Measurements from ENCODE around the gene DAB2IP.
"Not testable (repeated sequence)": the region's sequence is repeated elsewhere in the genome, so short reads cannot be mapped to it uniquely, and the experiment has no call there.

Gene DAB2IP

GRCh38 chr9:121731090-121731489 is 79.7 kb downstream of the DAB2IP start:
- intact Hi-C loops (cut with DNase I) = no loop called here
- no peak for DNase-seq

GRCh38 chr9:121731919-121732318 is 80.5 kb downstream of the DAB2IP start:
- intact Hi-C loops (cut with DNase I) = no loop called here
- no peak for DNase-seq

GRCh38 chr9:121732389-121732788 is 81.0 kb downstream of the DAB2IP start:
- intact Hi-C loops (cut with DNase I) = no loop called here
- DNase-seq = no peak

DNA sequence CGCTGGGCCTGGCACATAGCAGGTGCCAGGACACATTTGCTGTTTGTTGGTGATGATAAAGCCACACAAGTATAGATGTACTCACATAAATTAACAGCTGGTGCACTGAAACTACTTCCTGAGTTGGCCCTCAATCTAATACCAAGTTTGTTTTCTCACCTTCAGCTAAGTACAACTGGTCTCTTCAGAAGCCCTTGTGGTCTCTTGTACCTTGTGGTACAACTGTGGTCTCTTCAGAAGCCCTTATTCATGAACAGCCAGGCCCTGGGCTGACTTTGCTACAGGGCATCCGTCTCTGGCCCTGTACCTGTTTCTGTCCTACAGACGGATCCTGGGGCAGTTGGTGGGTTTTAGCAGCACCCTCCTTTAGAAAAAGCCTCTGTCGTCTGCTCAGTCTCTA is 81.5 kb downstream of the DAB2IP start:
- intact Hi-C loops (cut with DNase I) = no loop called here
- no peak for DNase-seq

GRCh38 chr9:121734465-121734864 is 83.0 kb downstream of the DAB2IP start:
- intact Hi-C loops (cut with DNase I) = no loop called here
- DNase-seq = no peak

DNA sequence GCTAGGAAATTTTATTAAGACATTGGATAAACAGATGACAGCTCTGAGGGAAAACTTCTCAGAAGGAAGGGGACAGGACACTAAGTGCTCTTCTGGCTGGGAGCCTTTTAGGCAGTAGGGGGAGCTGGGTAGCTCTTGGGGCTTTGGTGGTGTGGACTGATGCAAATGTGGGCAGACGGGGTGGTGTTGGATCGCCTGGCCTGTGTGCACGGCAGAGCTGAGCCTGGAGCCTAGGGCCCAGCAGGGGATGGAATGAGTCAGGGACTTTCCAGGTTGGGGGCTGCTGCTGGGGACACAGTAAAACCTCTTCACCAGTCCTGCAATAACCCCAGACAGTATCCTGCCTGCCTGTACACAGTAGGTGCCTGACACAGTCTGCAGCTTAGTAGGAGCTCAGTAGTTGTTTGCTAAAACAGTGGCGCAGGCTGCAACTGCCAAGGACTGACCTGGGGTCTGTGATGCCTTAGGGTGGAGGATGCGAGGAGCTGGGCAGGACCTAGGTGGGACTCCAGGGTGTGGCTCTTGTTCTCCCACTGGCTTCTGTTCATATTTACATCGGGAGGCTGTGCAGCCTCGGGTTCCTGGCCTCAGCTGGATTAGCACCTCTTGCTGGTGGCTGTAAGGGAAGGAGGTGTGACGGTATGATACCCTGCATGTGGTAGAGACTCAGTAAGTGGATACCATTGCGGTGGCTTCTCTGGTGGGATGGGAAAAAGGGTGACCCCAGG is 83.8 kb downstream of the DAB2IP start:
- intact Hi-C loops (cut with DNase I) = no loop called here
- DNase-seq = peak in 2 of 42 donors; percentile 36 to 45

GRCh38 chr9:121735793-121736770 is 84.6 kb downstream of the DAB2IP start:
- DNase-seq = peak in 3 of 42 donors; percentile 28 to 62 (median 43)
- intact Hi-C loops (cut with DNase I) = no loop called here

GRCh38 chr9:121736934-121737462 is 85.6 kb downstream of the DAB2IP start:
- no peak for DNase-seq
- intact Hi-C loops (cut with DNase I) = no loop called here

DNA sequence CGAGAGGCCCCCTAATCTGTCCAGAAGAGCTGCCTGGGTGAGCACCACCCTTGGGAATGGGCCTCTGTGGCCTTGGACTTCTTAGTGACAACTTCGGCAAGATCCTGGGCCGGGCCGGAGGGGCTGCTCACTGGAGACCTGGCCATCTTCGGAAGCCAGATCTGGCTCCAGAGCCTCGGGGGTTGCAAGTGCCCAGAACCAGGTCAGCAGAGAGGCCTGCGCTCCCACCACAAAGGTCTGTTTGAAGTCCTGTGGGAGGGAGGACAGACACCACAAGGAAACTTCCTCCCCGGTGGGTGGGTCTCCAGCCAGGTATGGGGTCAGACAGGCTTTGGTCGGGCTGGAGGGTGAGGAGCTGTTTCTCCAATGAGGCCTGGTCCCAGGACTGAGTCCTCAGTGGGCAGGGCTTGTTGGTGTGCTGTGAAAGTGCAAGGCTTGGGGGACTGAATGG is 86.1 kb downstream of the DAB2IP start:
- DNase-seq = no peak
- intact Hi-C loops (cut with DNase I) = no loop called here

- DNase-seq = no peak
- intact Hi-C loops (cut with DNase I) = no loop called here
Observed at GRCh38 chr9:121738411-121738810, 87.0 kb downstream of the DAB2IP start.

DNA sequence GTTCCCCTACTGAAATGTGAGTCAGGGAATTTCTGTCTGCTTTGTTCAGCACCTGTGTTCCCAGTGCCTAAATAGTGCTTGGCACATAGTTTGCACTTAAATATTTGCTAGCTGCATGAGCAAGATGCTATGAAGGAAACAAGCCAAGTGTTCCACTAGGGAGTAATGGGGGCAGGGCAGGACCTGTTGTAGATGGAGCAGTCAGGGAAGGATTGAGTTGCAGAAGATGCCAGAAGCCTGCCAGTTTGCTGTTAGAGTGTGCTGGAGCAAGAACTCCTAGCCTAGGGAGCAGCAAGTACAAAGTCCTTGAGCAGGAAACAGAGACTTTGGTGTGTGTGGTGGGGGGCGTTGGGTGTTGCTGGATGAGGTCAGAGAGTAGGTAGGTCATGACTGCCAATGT is 87.5 kb downstream of the DAB2IP start:
- intact Hi-C loops (cut with DNase I) = no loop called here
- peak in 1 of 42 donors; percentile 32 for DNase-seq

GRCh38 chr9:121739971-121740370 is 88.5 kb downstream of the DAB2IP start:
- intact Hi-C loops (cut with DNase I) = loop anchor here (10.0 kb wide), 1 partner anchor 255 kb away; no protein-coding TSS in a partner anchor
- no peak for DNase-seq

DNA sequence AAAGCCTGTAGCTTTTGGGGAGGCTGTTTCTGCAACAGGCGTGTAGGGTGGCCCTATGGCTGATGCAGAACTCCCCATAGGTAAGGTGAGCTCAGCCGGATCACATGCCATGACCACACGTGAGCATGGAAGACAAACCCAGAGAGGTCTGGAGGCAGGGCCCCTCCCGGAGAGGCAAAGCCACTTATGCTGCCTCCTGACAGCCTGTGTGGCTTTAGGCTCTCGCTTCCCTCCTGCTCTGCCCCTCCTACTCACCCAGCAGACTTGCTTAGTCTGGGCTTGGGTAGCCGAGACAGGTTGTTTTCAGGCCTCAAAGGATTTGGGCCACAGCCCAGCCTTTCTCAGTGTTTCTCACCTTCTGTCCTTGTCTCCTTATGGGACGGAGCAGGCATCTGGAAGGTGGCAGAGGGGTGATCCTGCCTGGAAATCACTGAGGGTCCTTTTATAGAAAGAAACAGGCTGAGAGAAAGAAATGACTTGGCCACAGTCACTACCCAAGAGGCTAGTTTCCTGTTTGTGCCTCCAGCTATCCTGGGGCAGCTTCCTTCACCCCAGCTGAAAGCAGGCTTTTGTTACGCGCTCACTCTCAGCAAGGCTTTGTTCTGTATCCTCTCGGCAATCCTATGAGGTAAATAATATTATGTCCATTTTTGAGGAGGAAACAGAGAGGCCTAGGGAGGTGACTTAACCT is 89.9 kb downstream of the DAB2IP start:
- intact Hi-C loops (cut with DNase I) = loop anchor here (10.0 kb wide), 1 partner anchor 253 kb away; no protein-coding TSS in a partner anchor
- DNase-seq = no peak

DNA sequence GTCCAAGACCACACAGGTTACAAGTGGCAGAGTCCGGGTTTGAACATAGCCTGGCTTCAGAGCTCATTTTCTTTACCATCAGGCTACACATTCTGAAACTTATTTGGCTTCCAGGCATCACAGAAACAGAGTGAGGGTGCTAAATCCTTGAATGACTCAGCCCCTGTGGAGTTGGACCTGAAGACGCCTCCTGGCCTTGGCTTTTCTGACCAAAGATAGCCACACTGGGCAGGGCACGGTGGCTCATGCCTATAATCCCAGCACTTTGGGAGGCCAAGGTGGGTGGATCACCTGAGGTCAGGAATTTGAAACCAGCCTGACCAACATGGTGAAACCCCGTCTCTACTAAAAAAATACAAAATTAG is 90.5 kb downstream of the DAB2IP start:
- intact Hi-C loops (cut with DNase I) = loop anchor here (10.0 kb wide), 1 partner anchor 253 kb away; no protein-coding TSS in a partner anchor
- DNase-seq = not testable (repeated sequence)

- intact Hi-C loops (cut with DNase I) = loop anchor here (10.0 kb wide), 1 partner anchor 252 kb away; no protein-coding TSS in a partner anchor
- no peak for DNase-seq
Observed at GRCh38 chr9:121742923-121743322, 91.5 kb downstream of the DAB2IP start.

DNA sequence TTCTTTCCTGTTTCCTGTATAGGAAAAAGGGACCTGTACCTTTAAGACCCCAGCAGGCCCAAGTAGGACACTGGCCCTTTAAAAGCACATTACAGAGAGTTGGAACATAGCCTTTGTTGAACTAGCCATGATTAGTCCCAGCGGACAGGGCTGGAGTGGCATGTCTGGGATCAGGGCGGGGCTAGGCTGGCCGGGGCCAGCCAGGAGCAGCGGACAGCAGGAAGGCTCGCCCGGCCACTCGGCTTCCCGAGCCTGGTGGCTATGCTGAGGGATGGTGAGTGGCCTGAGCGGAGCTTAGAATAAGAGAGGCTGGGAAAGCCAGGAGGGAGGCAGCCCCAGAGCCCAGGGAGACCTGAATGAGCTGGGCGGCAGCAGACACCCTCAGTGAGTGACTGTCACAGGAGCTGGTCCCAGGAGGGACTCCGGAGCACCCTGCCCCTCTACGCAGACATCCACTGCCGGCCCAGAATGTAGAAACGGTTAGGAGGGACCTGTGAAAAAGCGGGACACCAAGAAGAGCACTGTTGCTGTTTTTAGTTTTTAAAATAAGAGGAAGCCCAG is 92.1 kb downstream of the DAB2IP start:
- intact Hi-C loops (cut with DNase I) = loop anchor here (10.0 kb wide), 1 partner anchor 251 kb away; no protein-coding TSS in a partner anchor
- DNase-seq = peak; percentile 35 to 90 (median 76)

DNA sequence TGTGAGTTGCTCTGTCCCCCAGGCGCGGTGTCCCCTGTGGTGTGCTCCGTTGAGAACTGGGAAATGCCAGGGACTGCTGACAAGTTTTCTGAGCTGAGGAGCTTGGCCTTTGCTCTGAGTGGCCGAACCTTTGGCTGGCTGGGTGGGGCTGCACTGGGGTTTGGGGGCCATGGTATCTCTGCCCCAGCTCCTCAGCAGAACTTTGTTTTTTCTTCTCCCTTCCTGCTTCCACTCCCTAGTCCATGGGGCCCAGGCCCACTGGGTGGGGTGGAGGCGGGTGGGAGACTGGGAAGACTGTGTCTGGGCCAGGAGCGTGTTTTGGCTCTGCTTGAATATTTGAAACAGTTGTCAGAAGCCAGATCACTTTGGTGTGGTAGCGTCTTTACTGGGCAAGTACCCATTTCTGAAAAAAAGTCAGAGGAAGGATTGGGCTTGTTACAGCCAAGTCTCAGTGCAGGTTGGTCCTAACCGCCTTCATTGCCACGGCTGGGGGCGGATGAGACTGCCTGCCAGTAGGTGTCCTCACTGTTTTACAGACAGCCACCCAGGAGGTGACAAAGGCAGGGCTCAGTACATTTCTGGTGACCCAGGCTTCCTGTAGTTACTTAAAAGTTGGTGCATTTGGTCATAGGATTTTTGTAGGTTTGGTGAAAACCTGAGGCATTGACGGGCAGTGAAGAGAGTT is 92.7 kb downstream of the DAB2IP start:
- intact Hi-C loops (cut with DNase I) = loop anchor here (10.0 kb wide), 1 partner anchor 251 kb away; no protein-coding TSS in a partner anchor
- peak; percentile 59 to 91 (median 78) for DNase-seq
